Muscle of leg (tissue), 11 donors: ENCODE measurements around the gene EGR1. TPM values are rescaled to one million over a fixed set of nuclear protein-coding genes. Genes with fewer than 3 reads are reported as not detected.

ENCODE experiments used
- DNase-seq: peaks from one replicate; pipeline ENCODE4 v3.0.0; 2013
- H3K27ac ChIP-seq: one replicate; pipeline ENCODE4 v1.5.1; 2013; ENCODE audit warnings: mild to moderate bottlenecking, low read length, control low read depth
- H3K27me3 ChIP-seq: one replicate; pipeline ENCODE4 v1.6.1; 2013; ENCODE audit warnings: low read length; ENCODE audit not compliant: control insufficient read depth, insufficient read depth
- H3K36me3 ChIP-seq: one replicate; pipeline ENCODE4 v1.6.1; 2013; ENCODE audit warnings: low read length; ENCODE audit not compliant: control insufficient read depth, insufficient read depth
- H3K4me1 ChIP-seq: one replicate; pipeline ENCODE4 v1.6.1; 2013; ENCODE audit warnings: low read length; ENCODE audit not compliant: control insufficient read depth, insufficient read depth
- H3K4me3 ChIP-seq: one replicate; pipeline ENCODE4 v1.5.1; 2013; ENCODE audit warnings: low read length, control low read depth
- H3K9me3 ChIP-seq: replicated peaks from 2 replicates; pipeline ENCODE4 v1.6.1; 2013; ENCODE audit warnings: low read depth, low read length; ENCODE audit not compliant: control insufficient read depth
- WGBS: methylation state at CpG from one replicate; pipeline ENCODE4 v1.1.5; 2013; ENCODE audit warnings: missing lambda C conversion rate; ENCODE audit not compliant: insufficient coverage; 5-methylcytosine and 5-hydroxymethylcytosine counted together
- polyA plus RNA-seq, 8 donors: library from polyadenylated mRNA; unstranded; fragments of 120-200 nt; gene quantifications; one replicate each; pipeline versions ENCODE4 v1.2.1 to v1.2.3, GENCODE V29; 2013; ENCODE audit warnings: inconsistent platforms in 1 of 8, low replicate concordance in 1 of 8; ENCODE audit not compliant: insufficient read length in 8 of 8, insufficient read depth in 1 of 8
- total RNA-seq: library from RNA; stranded (reverse); fragments of 120-200 nt; gene quantifications from one replicate; pipeline ENCODE4 v1.2.4, GENCODE V29; 2013

Gene EGR1
- total and polyA plus RNA-seq, 9 donors: 31.6 to 480 (median 308) TPM

DNA sequence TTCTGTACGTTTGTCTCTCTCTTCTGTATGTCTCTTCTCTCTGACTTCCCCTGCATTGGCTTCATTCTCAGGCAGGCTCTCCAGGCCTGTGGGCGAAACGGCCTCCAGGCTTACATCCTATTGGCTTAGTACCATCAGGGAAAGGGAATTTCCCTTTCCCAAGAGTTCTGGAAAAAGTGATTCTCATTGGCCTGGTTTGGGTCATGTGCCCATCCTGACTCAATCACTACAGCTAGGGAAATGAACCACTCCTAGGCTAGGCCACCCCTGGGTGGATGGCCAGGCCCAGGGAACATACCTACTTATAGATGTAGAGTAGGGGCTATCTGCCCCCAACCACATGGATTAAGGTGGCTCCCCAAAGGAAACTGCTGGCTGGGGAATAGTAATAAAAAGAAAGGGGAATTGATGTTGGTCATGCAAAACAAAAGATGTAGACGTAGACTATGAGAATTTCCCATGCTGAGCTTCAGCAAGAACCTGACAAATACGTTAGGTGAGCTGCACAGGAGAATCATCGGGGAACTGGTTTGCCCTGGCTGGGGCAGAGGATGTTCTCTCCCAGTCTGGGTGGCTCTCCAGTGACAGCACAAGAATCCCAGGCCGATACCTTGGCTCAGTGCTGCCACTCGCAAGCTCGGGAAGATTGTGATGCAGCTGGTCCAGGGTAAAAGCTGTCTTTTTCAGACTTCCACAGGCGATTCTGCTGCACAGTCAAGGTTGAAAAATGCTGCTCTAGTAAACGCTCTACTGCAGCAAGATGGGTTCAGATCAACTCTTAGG lies 3.7 kb upstream of the EGR1 start:
- 58% methylated on average over 9 of the region's 11 CpGs for WGBS
- peaks cover 32% of the 10 kb centered on the region for H3K4me1 ChIP-seq

DNA sequence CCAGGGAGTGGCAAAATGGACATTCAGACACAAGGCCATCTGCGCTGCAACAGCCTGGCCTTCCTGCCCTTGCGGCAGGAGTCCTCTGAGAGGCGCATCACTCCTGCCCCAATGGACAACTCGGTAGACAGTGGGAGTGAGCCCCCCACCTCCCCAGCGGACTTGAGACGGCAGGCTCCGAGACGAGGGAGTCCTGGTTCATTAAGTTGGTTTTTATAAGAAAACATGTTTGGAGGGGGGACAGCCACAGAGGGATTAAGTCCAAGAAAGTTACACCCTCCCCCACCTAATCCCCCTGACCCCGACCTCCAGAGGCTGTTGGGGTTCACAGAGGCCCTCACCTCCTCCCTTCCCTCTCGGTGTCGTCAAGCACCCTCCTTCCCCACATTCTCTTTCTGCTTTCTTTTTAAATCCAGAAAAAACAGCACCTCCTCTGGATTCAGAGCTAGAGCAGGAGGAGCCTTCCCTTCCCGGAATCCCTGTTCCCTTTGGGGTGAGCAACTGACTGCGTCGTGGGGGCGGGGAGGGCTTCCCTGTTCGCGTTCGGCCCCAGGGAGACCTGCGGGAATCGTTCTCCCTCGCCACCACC lies 1.8 kb upstream of the EGR1 start:
- Histone ChIP-seq H3K4me3 (peak overlapping the region; percentile 81), H3K4me1 (peaks cover 45% of the 10 kb centered on the region), H3K36me3 (peaks cover 21% of the 10 kb centered on the region), H3K9me3 (no peaks in the 10 kb centered on the region), H3K27ac (peak overlapping the region; percentile 100), H3K27me3 (peaks cover 17% of the 10 kb centered on the region)
- DNase-seq: no peak
- 0% methylated on average over 2 of the region's 21 CpGs for WGBS

More for the DNA sequence above, 3.7 kb upstream of the EGR1 start:
- Histone ChIP-seq H3K27me3 (peaks cover 14% of the 10 kb centered on the region), H3K36me3 (peaks cover 3% of the 10 kb centered on the region), H3K4me3 (no peak overlapping the region), H3K9me3 (no peaks in the 10 kb centered on the region), H3K27ac (no peak overlapping the region)
- peak; percentile 63 for DNase-seq

DNA sequence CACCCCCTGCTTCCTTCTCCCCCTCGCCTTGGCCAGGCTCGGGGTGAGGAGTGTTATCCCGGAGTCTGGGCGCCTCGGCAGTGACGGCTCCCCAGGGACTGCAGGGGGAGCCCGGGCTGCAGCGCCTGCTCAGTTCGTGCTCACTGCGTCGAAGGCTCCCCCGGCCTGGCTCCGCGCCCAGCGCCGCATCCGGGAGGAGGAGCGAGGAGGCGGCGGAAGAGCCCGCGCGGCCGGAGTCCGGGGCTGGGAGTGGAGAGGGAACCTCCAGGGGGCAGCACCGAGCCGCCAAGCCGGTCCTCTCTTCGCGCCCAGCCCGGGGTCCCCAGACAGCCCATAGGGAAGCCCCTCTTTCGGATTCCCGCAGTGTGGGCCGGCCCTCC lies 1.3 kb upstream of the EGR1 start:
- DNase-seq: peak; percentile 99
- Histone ChIP-seq H3K27me3 (peaks cover 17% of the 10 kb centered on the region), H3K36me3 (peaks cover 21% of the 10 kb centered on the region), H3K27ac (peak overlapping the region; percentile 100), H3K4me1 (peaks cover 40% of the 10 kb centered on the region), H3K9me3 (no peaks in the 10 kb centered on the region), H3K4me3 (peak overlapping the region; percentile 81)
- WGBS: under 1% methylated on average over 31 of the region's 34 CpGs

- no peaks in the 10 kb centered on the region for H3K9me3 ChIP-seq
- H3K27ac ChIP-seq: peak overlapping the region; percentile 100
- peak; percentile 100 for DNase-seq
- peaks cover 21% of the 10 kb centered on the region for H3K36me3 ChIP-seq
- under 1% methylated on average over 62 of the region's 64 CpGs for WGBS
- peaks cover 17% of the 10 kb centered on the region for H3K27me3 ChIP-seq
- peak overlapping the region; percentile 81 for H3K4me3 ChIP-seq
- peaks cover 40% of the 10 kb centered on the region for H3K4me1 ChIP-seq
Observed at GRCh38 chr5:138464388-138465260, 655 bp upstream of the EGR1 start.

DNA sequence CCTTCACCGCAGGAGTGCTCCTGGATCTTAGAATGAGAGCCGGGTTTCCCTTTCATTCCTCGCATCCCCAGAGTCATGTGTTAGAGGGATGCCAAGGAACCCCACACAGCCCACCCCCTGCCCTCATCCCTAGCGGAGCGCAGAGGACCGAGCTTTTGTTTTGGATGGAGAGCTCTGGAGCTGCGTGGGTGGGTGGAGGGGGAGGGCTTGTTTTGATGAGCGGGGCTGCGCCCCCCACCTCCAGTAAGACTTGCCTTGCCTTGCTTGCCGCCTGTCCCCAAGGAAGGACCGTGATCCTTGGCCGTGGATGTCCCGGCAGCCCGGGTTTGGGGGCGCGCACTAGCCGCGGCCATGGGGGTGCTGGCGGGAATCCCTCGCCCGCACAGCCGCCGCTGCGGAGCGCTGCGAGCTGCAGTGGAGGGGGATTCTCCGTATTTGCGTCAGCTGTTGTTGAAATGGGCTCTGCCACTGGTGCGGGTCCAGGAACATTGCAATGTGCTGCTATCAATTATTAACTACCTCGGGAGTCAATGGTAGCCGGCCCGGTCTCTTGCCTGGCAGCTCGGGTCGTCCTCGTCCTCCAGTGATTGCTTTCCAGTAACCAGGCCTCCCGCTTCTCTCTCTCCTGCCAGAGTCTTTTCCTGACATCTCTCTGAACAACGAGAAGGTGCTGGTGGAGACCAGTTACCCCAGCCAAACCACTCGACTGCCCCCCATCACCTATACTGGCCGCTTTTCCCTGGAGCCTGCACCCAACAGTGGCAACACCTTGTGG lies 1.0 kb downstream of the EGR1 start:
- Histone ChIP-seq H3K27ac (no peak overlapping the region), H3K27me3 (peaks cover 17% of the 10 kb centered on the region), H3K4me1 (peaks cover 40% of the 10 kb centered on the region), H3K9me3 (no peaks in the 10 kb centered on the region), H3K4me3 (peak overlapping the region; percentile 81), H3K36me3 (peaks cover 21% of the 10 kb centered on the region)
- DNase-seq: peak; percentile 36
- 6% methylated on average over 29 of the region's 39 CpGs for WGBS

DNA sequence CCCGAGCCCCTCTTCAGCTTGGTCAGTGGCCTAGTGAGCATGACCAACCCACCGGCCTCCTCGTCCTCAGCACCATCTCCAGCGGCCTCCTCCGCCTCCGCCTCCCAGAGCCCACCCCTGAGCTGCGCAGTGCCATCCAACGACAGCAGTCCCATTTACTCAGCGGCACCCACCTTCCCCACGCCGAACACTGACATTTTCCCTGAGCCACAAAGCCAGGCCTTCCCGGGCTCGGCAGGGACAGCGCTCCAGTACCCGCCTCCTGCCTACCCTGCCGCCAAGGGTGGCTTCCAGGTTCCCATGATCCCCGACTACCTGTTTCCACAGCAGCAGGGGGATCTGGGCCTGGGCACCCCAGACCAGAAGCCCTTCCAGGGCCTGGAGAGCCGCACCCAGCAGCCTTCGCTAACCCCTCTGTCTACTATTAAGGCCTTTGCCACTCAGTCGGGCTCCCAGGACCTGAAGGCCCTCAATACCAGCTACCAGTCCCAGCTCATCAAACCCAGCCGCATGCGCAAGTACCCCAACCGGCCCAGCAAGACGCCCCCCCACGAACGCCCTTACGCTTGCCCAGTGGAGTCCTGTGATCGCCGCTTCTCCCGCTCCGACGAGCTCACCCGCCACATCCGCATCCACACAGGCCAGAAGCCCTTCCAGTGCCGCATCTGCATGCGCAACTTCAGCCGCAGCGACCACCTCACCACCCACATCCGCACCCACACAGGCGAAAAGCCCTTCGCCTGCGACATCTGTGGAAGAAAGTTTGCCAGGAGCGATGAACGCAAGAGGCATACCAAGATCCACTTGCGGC lies 1.8 kb downstream of the EGR1 start:
- Histone ChIP-seq H3K4me3 (peak overlapping the region; percentile 81), H3K27me3 (peaks cover 17% of the 10 kb centered on the region), H3K4me1 (peaks cover 40% of the 10 kb centered on the region), H3K36me3 (peaks cover 21% of the 10 kb centered on the region), H3K27ac (no peak overlapping the region), H3K9me3 (no peaks in the 10 kb centered on the region)
- no peak for DNase-seq
- WGBS: 71% methylated on average over 37 of the region's 45 CpGs

DNA sequence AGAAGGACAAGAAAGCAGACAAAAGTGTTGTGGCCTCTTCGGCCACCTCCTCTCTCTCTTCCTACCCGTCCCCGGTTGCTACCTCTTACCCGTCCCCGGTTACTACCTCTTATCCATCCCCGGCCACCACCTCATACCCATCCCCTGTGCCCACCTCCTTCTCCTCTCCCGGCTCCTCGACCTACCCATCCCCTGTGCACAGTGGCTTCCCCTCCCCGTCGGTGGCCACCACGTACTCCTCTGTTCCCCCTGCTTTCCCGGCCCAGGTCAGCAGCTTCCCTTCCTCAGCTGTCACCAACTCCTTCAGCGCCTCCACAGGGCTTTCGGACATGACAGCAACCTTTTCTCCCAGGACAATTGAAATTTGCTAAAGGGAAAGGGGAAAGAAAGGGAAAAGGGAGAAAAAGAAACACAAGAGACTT lies 2.4 kb downstream of the EGR1 start:
- no peak overlapping the region for H3K27ac ChIP-seq
- peak overlapping the region; percentile 81 for H3K4me3 ChIP-seq
- H3K36me3 ChIP-seq: peaks cover 21% of the 10 kb centered on the region
- H3K27me3 ChIP-seq: peaks cover 17% of the 10 kb centered on the region
- DNase-seq: no peak
- no peaks in the 10 kb centered on the region for H3K9me3 ChIP-seq
- 80% methylated on average over 10 of the region's 14 CpGs for WGBS
- H3K4me1 ChIP-seq: peaks cover 40% of the 10 kb centered on the region

DNA sequence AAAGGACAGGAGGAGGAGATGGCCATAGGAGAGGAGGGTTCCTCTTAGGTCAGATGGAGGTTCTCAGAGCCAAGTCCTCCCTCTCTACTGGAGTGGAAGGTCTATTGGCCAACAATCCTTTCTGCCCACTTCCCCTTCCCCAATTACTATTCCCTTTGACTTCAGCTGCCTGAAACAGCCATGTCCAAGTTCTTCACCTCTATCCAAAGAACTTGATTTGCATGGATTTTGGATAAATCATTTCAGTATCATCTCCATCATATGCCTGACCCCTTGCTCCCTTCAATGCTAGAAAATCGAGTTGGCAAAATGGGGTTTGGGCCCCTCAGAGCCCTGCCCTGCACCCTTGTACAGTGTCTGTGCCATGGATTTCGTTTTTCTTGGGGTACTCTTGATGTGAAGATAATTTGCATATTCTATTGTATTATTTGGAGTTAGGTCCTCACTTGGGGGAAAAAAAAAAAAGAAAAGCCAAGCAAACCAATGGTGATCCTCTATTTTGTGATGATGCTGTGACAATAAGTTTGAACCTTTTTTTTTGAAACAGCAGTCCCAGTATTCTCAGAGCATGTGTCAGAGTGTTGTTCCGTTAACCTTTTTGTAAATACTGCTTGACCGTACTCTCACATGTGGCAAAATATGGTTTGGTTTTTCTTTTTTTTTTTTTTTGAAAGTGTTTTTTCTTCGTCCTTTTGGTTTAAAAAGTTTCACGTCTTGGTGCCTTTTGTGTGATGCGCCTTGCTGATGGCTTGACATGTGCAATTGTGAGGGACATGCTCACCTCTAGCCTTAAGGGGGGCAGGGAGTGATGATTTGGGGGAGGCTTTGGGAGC lies 3.1 kb downstream of the EGR1 start:
- Histone ChIP-seq H3K27ac (no peak overlapping the region), H3K27me3 (peaks cover 17% of the 10 kb centered on the region), H3K36me3 (peaks cover 21% of the 10 kb centered on the region), H3K4me1 (peaks cover 35% of the 10 kb centered on the region), H3K4me3 (peak overlapping the region; percentile 81), H3K9me3 (no peaks in the 10 kb centered on the region)
- WGBS: 100% methylated on average over 1 of the region's 7 CpGs
- DNase-seq: peak; percentile 73
